LoVo (cell line): ENCODE results near the gene CXCL10.

ENCODE experiments used
- DNase-seq: peaks from one replicate; pipeline ENCODE4 v3.0.0-alpha.2; 2016; ENCODE audit warnings: low spot score

The CXCL10 gene

GRCh38 chr4:75992462-75992861 lies 30.8 kb downstream of the CXCL10 start:
- DNase-seq, result no peak

GRCh38 chr4:75989846-75990528 lies 33.3 kb downstream of the CXCL10 start:
- no peak for DNase-seq

GRCh38 chr4:75985116-75985515 lies 38.2 kb downstream of the CXCL10 start:
- DNase-seq, result no peak

GRCh38 chr4:75980576-75980975 lies 42.7 kb downstream of the CXCL10 start:
- DNase-seq, result no peak

- DNase-seq, result no peak
Observed at GRCh38 chr4:75976177-75976576, 47.1 kb downstream of the CXCL10 start.

- no peak for DNase-seq
Observed at GRCh38 chr4:75973766-75974165, 49.5 kb downstream of the CXCL10 start.
